ENCODE measurements around the gene FOLH1. TPM values are rescaled to one million over a fixed set of nuclear protein-coding genes. Genes with fewer than 3 reads are reported as not detected.
"Not testable (repeated sequence)": the region's sequence is repeated elsewhere in the genome, so short reads cannot be mapped to it uniquely, and the experiment has no call there.

The FOLH1 gene
- total and polyA plus RNA-seq, 11 donors = 0.08 to 0.98 (median 0.43) TPM; not detected in 6

DNA sequence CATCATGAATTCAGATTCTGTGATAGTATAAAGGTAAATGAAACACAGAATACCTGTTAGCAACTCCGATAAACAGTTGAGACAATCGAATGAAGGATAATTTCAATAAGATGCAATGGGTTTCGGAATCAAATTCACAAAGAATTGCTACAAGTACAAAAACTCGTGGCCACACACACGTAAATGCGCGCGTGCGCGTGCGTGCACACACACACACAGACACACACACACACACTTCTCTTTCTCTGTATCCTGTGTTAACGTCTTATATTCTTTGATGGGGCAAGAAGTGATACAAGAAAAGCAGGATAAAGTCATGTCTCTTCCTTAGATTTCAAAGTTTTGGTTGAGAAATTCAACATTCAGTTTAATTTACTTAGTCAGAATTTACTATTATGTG is 57.2 kb downstream of the FOLH1 start:
- Histone ChIP-seq H3K4me3 (no peak overlapping the region), H3K27me3 (no peaks in the 10 kb centered on the region), H3K27ac (no peak overlapping the region), H3K9me3 (no peaks in the 10 kb centered on the region), H3K4me1 (no peaks in the 10 kb centered on the region), H3K36me3 (no peaks in the 10 kb centered on the region)
- TF ChIP-seq, protein P1, sequence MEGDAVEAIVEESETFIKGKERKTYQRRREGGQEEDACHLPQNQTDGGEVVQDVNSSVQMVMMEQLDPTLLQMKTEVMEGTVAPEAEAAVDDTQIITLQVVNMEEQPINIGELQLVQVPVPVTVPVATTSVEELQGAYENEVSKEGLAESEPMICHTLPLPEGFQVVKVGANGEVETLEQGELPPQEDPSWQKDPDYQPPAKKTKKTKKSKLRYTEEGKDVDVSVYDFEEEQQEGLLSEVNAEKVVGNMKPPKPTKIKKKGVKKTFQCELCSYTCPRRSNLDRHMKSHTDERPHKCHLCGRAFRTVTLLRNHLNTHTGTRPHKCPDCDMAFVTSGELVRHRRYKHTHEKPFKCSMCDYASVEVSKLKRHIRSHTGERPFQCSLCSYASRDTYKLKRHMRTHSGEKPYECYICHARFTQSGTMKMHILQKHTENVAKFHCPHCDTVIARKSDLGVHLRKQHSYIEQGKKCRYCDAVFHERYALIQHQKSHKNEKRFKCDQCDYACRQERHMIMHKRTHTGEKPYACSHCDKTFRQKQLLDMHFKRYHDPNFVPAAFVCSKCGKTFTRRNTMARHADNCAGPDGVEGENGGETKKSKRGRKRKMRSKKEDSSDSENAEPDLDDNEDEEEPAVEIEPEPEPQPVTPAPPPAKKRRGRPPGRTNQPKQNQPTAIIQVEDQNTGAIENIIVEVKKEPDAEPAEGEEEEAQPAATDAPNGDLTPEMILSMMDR (IDR thresholded peaks at IDR 0.05) = no peak
- no peak for TF ChIP-seq POLR2A (IDR thresholded peaks at IDR 0.05)
- DNase-seq (no peak), ATAC-seq (no peak)
- WGBS, 4 donors = 79 to 81% (median 80%) methylated on average over 12 of the region's 12 CpGs
- intact Hi-C loops (cut with DNase I) = no loop called here

DNA sequence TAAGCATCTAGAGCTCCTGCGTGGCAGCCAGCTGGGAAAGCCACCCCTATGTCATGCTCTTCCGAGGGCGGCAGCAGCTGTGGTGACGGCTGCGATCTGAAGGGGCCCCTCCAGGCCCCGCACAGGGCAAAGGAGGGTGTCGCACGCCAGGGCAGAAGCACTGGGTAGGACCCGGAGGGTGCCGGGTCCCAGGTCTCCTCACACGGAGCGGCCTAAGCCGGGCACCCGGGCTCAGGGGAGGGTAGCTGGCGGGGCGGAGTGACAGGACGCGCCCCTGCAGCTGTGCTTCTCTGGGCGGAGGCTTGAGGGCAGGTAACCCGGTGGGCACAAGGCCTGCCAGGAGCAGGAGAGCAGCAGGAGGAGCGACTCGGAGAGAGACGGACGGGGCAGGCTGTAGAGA is 106.0 kb downstream of the FOLH1 start:
- intact Hi-C loops (cut with DNase I); DNase-seq; ATAC-seq; H3K36me3 ChIP-seq; H3K27me3 ChIP-seq; H3K27ac ChIP-seq; H3K9me3 ChIP-seq; H3K4me3 ChIP-seq; H3K4me1 ChIP-seq: not testable (repeated sequence)
- WGBS, 4 donors = 73 to 91% (median 89%) methylated on average over 7 to 24 of the region's 24 CpGs

Other genes with a start within 250 kb of the FOLH1 start
- not detected for gene TRIM51G, start 224.7 kb downstream of the FOLH1 start, total RNA-seq
- gene TRIM51G, start 224.7 kb downstream of the FOLH1 start, polyA plus RNA-seq = not detected
- not detected for gene TRIM49B, start 179.8 kb downstream of the FOLH1 start, total RNA-seq
- not detected for gene TRIM49B, start 179.8 kb downstream of the FOLH1 start, polyA plus RNA-seq
- gene TRIM64C, start 149.5 kb downstream of the FOLH1 start, total RNA-seq = not detected
- gene TRIM64C, start 149.5 kb downstream of the FOLH1 start, polyA plus RNA-seq = not detected

Measured in heart left ventricle (tissue), 16 donors.